ENCODE data around the gene ATG16L1.

Gene ATG16L1

GRCh38 chr2:233252227-233252626, 754 bp downstream of the ATG16L1 start:
- TF ChIP-seq CTCF (IDR thresholded peaks at IDR 0.05; ENCODE audit: low read depth, low read length, missing control alignments): no peak
- peak overlapping the region; percentile 79 for H3K4me3 ChIP-seq (ENCODE audit: low read depth, low read length)
- no peak for DNase-seq (ENCODE audit: low read depth)
- in situ Hi-C loops (cut with HindIII; ENCODE audit: low sequenced_read_pairs): no loop called here

- H3K4me3 ChIP-seq (ENCODE audit: low read depth, low read length): no peak overlapping the region
- DNase-seq (ENCODE audit: low read depth): no peak
- TF ChIP-seq CTCF (IDR thresholded peaks at IDR 0.05; ENCODE audit: low read depth, low read length, missing control alignments): no peak
- in situ Hi-C loops (cut with HindIII; ENCODE audit: low sequenced_read_pairs): no loop called here
These were observed 3.7 kb downstream of the ATG16L1 start for GRCh38 chr2:233255151-233255550.

GRCh38 chr2:233256048-233256447, 4.6 kb downstream of the ATG16L1 start:
- no peak for TF ChIP-seq CTCF (IDR thresholded peaks at IDR 0.05; ENCODE audit: low read depth, low read length, missing control alignments)
- DNase-seq (ENCODE audit: low read depth): no peak
- H3K4me3 ChIP-seq (ENCODE audit: low read depth, low read length): no peak overlapping the region
- in situ Hi-C loops (cut with HindIII; ENCODE audit: low sequenced_read_pairs): no loop called here

- DNase-seq (ENCODE audit: low read depth): no peak
- in situ Hi-C loops (cut with HindIII; ENCODE audit: low sequenced_read_pairs): no loop called here
- no peak overlapping the region for H3K4me3 ChIP-seq (ENCODE audit: low read depth, low read length)
- TF ChIP-seq CTCF (IDR thresholded peaks at IDR 0.05; ENCODE audit: low read depth, low read length, missing control alignments): no peak
These were observed 6.7 kb downstream of the ATG16L1 start for GRCh38 chr2:233258211-233258610.

- no peak for TF ChIP-seq CTCF (IDR thresholded peaks at IDR 0.05; ENCODE audit: low read depth, low read length, missing control alignments)
- in situ Hi-C loops (cut with HindIII; ENCODE audit: low sequenced_read_pairs): no loop called here
- DNase-seq (ENCODE audit: low read depth): no peak
- no peak overlapping the region for H3K4me3 ChIP-seq (ENCODE audit: low read depth, low read length)
These were observed 8.3 kb downstream of the ATG16L1 start for GRCh38 chr2:233259730-233260129.

GRCh38 chr2:233260661-233261060, 9.2 kb downstream of the ATG16L1 start:
- in situ Hi-C loops (cut with HindIII; ENCODE audit: low sequenced_read_pairs): no loop called here
- no peak for DNase-seq (ENCODE audit: low read depth)
- H3K4me3 ChIP-seq (ENCODE audit: low read depth, low read length): no peak overlapping the region
- TF ChIP-seq CTCF (IDR thresholded peaks at IDR 0.05; ENCODE audit: low read depth, low read length, missing control alignments): no peak

Measured in astrocyte of the cerebellum (primary cell).